GM12878 (cell line): ENCODE data around the gene TULP1. TPM values are rescaled to one million over a fixed set of nuclear protein-coding genes. Genes with fewer than 3 reads are reported as not detected.

Source experiments
- ATAC-seq: fragments of 200-7000 bp; cut with Tn5 transposase; 3 replicates; pipeline ENCODE4 v1.9.1; 2020; ENCODE audit warnings: mild to moderate bottlenecking, moderate library complexity
- BruUV-seq: library from RNA; stranded (reverse); fragments of 400-500 nt; replicated peaks from 2 replicates; lab custom pipeline; 2021; lab: Mats Ljungman, UMichigan
- CTCF ChIA-PET: fragments of 300-600 bp; sonication (Branson Sonifier 250); formaldehyde crosslinking; extraction: SDS; loops from one replicate; lab custom pipeline; 2021; ENCODE audit warnings: inconsistent platforms; lab: Yijun Ruan, JAX
- POLR2A ChIA-PET: fragments of 350-600 bp; formaldehyde crosslinking; extraction: SDS; loops from one replicate; lab custom pipeline; 2021; ENCODE audit warnings: inconsistent platforms; lab: Charles Lee
- RAD21 ChIA-PET: fragments of 300-600 bp; sonication (Branson Sonifier 250); formaldehyde crosslinking; loops from one replicate; lab custom pipeline; 2023; ENCODE audit warnings: antibody characterized with exemption; ENCODE audit not compliant: unreplicated experiment; lab: Charles Lee
- SMC1A ChIA-PET: fragments of 300-600 bp; sonication (Branson Sonifier 250); formaldehyde crosslinking; loops from one replicate; lab custom pipeline; 2023; ENCODE audit not compliant: unreplicated experiment, uncharacterized antibody; lab: Charles Lee
- DNase-seq: peaks from one replicate; pipeline ENCODE4 v3.0.0-alpha.2; 2011; ENCODE audit warnings: low read depth, low spot score
- FAIRE-seq: peaks from 3 replicates; lab custom pipeline; 2011; peaks lifted over from hg19 to GRCh38; lab: Jason Lieb, UNC
- H2AFZ ChIP-seq: 2 replicates; pipeline ENCODE4 v1.6.0; 2011; ENCODE audit warnings: low read depth, low read length, control low read depth; ENCODE audit not compliant: control insufficient read depth
- H3K27ac ChIP-seq: 2 replicates; pipeline ENCODE4 v1.5.1; 2011; ENCODE audit warnings: control low read depth; ENCODE audit not compliant: control insufficient read depth, insufficient read depth
- H3K27me3 ChIP-seq, 2 experiments: replicated peaks in 1 of 2; 2 replicates each; pipeline versions ENCODE4 v1.6.0 to v1.6.1; 2011; ENCODE audit warnings: low read length in 1 of 2; ENCODE audit not compliant: control insufficient read depth in 2 of 2, insufficient read depth in 2 of 2
- H3K36me3 ChIP-seq, 2 experiments: 2 replicates each; pipeline ENCODE4 v1.5.1; 2011; ENCODE audit warnings: low read length in 1 of 2; ENCODE audit not compliant: control insufficient read depth in 2 of 2, insufficient read depth in 2 of 2
- H3K4me1 ChIP-seq: 2 replicates; pipeline ENCODE4 v1.6.1; 2011; ENCODE audit warnings: mild to moderate bottlenecking, low read length, moderate library complexity, mixed read lengths; ENCODE audit not compliant: control insufficient read depth, insufficient read depth
- H3K4me2 ChIP-seq: 2 replicates; pipeline ENCODE4 v1.6.0; 2011; ENCODE audit warnings: control low read depth; ENCODE audit not compliant: control insufficient read depth, insufficient read depth
- H3K4me3 ChIP-seq: fragments of 200-600 bp; sonication (generic); 2 replicates; pipeline ENCODE4 v1.5.1; 2016
- H3K79me2 ChIP-seq: 2 replicates; pipeline ENCODE4 v1.6.0; 2011; ENCODE audit warnings: low read length; ENCODE audit not compliant: control insufficient read depth, insufficient read depth
- H3K9ac ChIP-seq: 2 replicates; pipeline ENCODE4 v1.8.0; 2011; ENCODE audit warnings: low read length, control low read depth, mixed read lengths; ENCODE audit not compliant: control insufficient read depth, insufficient read depth
- H3K9me3 ChIP-seq: replicated peaks from 3 replicates; pipeline ENCODE4 v1.5.1; 2011; ENCODE audit warnings: mild to moderate bottlenecking, low read length; ENCODE audit not compliant: control insufficient read depth, insufficient read depth
- H4K20me1 ChIP-seq: 2 replicates; pipeline ENCODE4 v1.6.0; 2011; ENCODE audit not compliant: control insufficient read depth, insufficient read depth
- CBX3 ChIP-seq: fragments of 200-600 bp; sonication (generic); IDR thresholded peaks from 2 replicates; pipeline ENCODE4 v1.6.1; 2016; ENCODE audit warnings: low read depth, borderline replicate concordance
- CEBPB ChIP-seq, 2 experiments: fragments of 150-350 bp in 1 of 2; IDR thresholded peaks; 2 replicates each; pipeline ENCODE4 v1.6.1; 2012 to 2014; ENCODE audit warnings: low read depth in 2 of 2, low read length in 2 of 2, borderline replicate concordance in 1 of 2, inconsistent platforms in 1 of 2
- ESRRA ChIP-seq: IDR thresholded peaks from 2 replicates; pipeline ENCODE4 v1.6.1; 2012; ENCODE audit warnings: mild to moderate bottlenecking, low read length, improper control_type of control experiment
- IRF4 ChIP-seq: IDR thresholded peaks from 2 replicates; pipeline ENCODE4 v1.6.1; 2011; ENCODE audit warnings: low read depth, low read length
- MYB ChIP-seq: fragments of 150-350 bp; IDR thresholded peaks from 2 replicates; pipeline ENCODE4 v1.6.1; 2014; ENCODE audit warnings: mild to moderate bottlenecking, low read depth, low read length, borderline replicate concordance
- NRF1 ChIP-seq: conservative IDR thresholded peaks from 2 replicates; pipeline ENCODE4 v1.6.1; 2011; ENCODE audit warnings: mild to moderate bottlenecking, low read depth, low read length, improper control_type of control experiment
- POU2F2 ChIP-seq: IDR thresholded peaks from 3 replicates; pipeline ENCODE4 v1.6.1; 2011; ENCODE audit warnings: low read depth, mild to moderate bottlenecking, low read length, borderline replicate concordance
- RELB ChIP-seq: fragments of 450-650 bp; IDR thresholded peaks from 2 replicates; pipeline ENCODE4 v1.6.1; 2017; ENCODE audit warnings: low read depth, mild to moderate bottlenecking, moderate library complexity
- RFX5 ChIP-seq: IDR thresholded peaks from 2 replicates; pipeline ENCODE4 v1.6.1; 2011; ENCODE audit warnings: low read depth, low read length, improper control_type of control experiment
- SMARCA5 ChIP-seq: fragments of 450-650 bp; IDR thresholded peaks from 2 replicates; pipeline ENCODE4 v1.6.1; 2017; ENCODE audit warnings: mild to moderate bottlenecking
- STAT1 ChIP-seq: fragments of 450-650 bp; conservative IDR thresholded peaks from 2 replicates; pipeline ENCODE4 v1.6.1; 2014; ENCODE audit warnings: antibody characterized with exemption, mild to moderate bottlenecking
- TCF3 ChIP-seq: IDR thresholded peaks from 2 replicates; pipeline ENCODE4 v1.6.1; 2012; ENCODE audit warnings: low read depth, mild to moderate bottlenecking, low read length, borderline replicate concordance; ENCODE audit not compliant: insufficient read depth
- ZBED1 ChIP-seq: IDR thresholded peaks from 2 replicates; pipeline ENCODE4 v1.6.1; 2016; ENCODE audit warnings: borderline replicate concordance
- ZNF207 ChIP-seq: fragments of 450-650 bp; IDR thresholded peaks from 2 replicates; pipeline ENCODE4 v1.6.1; 2014; ENCODE audit warnings: antibody characterized with exemption, mild to moderate bottlenecking, borderline replicate concordance
- WGBS: methylation state at CpG from one replicate; pipeline ENCODE4 v1.1.6; 2016; ENCODE audit warnings: low lambda C conversion rate; ENCODE audit not compliant: insufficient replicate concordance, insufficient coverage; ENCODE audit errors: missing lambda C conversion rate; 5-methylcytosine and 5-hydroxymethylcytosine counted together
- in situ Hi-C: fragments of 300-500 bp; cut with MboI; formaldehyde crosslinking; loops from 9 replicates; pipeline ENCODE4 v1.14.3; 2018; ENCODE audit warnings: mixed read lengths
- intact Hi-C: fragments of 100-400 bp; cut with micrococcal nuclease; formaldehyde crosslinking; loops from one replicate; pipeline ENCODE4 v1.14.2; 2022; ENCODE audit not compliant: unreplicated experiment
- polyA plus RNA-seq, 11 experiments: library from polyadenylated mRNA; depleted of rRNA in 4 of 11; unstranded in 6 of 11; stranded (reverse) in 5 of 11; fragments of >200 nt; fragmentation: Nextera tagmentation in 4 of 11; fragmentation: Illumina TruSeq in 1 of 11; extraction: Ambion mirVana in 4 of 11; extraction: Trizol in 1 of 11; gene quantifications; 1 replicate in 1 of 11; 2 replicates in 10 of 11; pipeline versions ENCODE4 v1.2.1 to v1.2.3, GENCODE V29; 2011 to 2016; ENCODE audit warnings: inconsistent platforms in 2 of 11, missing spikeins in 2 of 11, low read depth in 1 of 11
- total RNA-seq, 4 experiments: library from RNA; depleted of rRNA in 3 of 4; stranded (reverse); fragments of >200 nt in 3 of 4; fragmentation: Illumina TruSeq in 1 of 4; extraction: Trizol in 1 of 4; gene quantifications; 2 replicates each; pipeline versions ENCODE4 v1.2.1 to v1.2.3, GENCODE V29; 2013 to 2021
- TF ChIP-seq, protein P1 (sequence below): IDR thresholded peaks from 2 replicates; pipeline ENCODE4 v1.6.1; 2012; ENCODE audit warnings: low read depth, low read length, improper control_type of control experiment

Gene TULP1
- total and polyA plus RNA-seq, 10 of the 15 experiments (the other 5 are each of a cell fraction or from before 2014, with no cell fraction given): not detected

DNA sequence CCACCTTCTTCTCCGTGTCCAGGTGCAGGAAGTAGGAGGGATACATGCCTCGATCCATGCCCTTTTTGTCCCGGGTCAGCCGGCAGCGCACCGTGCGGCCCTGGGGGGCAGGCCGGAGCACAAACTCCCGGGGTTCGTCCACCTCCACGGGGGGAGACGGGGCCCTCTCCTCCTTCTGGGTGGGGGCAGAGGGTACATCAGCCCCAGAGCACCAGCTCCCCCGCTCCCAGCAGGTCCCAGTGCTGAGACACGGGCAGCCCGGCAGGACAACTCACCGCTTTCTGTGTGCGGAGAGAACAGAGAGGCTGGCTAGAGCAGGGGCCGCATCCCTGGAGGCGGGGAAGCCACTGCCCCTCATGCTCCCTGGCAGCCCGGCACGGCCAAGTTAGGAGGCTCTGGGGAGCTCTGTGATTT is 6.7 kb downstream of the TULP1 start:
- in situ Hi-C loops (no loop called here), intact Hi-C loops (no loop called here)
- H3K4me2 ChIP-seq: no peak overlapping the region
- no peak overlapping the region for H3K27ac ChIP-seq
- ChIA-PET RAD21 (no interaction called here), POLR2A (no interaction called here), SMC1A (no interaction called here)
- no peak overlapping the region for H3K4me3 ChIP-seq
- H2AFZ ChIP-seq: no peak overlapping the region
- no peak for ATAC-seq
- H3K9me3 ChIP-seq: no peaks in the 10 kb centered on the region
- peaks cover 6% of the 10 kb centered on the region; the same call in 1 of the 2 replicates for H3K4me1 ChIP-seq
- 68% methylated on average over 20 of the region's 21 CpGs for WGBS
- TF ChIP-seq ZNF207 (no peak), ZBED1 (no peak), TCF3 (no peak), RELB (no peak), POU2F2 (no peak)
- TF ChIP-seq, all 136 proteins: peak for 0
- peaks cover 2 to 6% of the 10 kb centered on the region in 2 experiments; a peak in 1 of 4 replicates for H3K27me3 ChIP-seq
- H3K79me2 ChIP-seq: no peaks in the 10 kb centered on the region
- no peaks in the 10 kb centered on the region for H3K36me3 ChIP-seq
- no peaks in the 10 kb centered on the region for H4K20me1 ChIP-seq
- DNase-seq (no peak), FAIRE-seq (no peak)
- CTCF ChIA-PET: no interaction called here
- no peak overlapping the region for H3K9ac ChIP-seq
- no TSS peak for BruUV-seq

DNA sequence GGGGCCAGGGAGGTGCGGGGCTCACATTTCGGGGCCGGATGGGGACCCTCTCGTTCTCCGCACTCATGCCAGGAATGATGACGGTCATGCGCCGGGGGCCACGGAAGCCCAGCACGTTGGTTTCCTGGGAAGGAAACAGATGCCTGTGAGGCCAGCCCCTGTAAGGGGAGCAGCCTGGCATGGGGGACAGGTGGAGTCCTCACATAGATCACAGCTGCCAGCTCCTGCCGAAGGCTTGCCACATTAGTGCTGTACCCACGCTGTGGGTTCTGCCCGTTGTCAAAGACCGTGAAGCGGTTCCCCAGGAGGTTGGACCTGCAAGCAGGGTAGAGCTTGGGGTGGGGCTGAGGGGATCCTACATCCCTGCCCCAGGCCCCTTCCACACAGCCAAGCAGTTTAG is 9.2 kb downstream of the TULP1 start:
- FAIRE-seq (no peak), ATAC-seq (no peak), DNase-seq (no peak)
- ChIA-PET RAD21 (no interaction called here), SMC1A (no interaction called here), POLR2A (no interaction called here), CTCF (interaction anchor here (1.0 kb wide), 1 partner anchor 161 kb away, joined by 3 read pairs; the partner anchor contains the start of gene PPARD)
- no peak overlapping the region for H3K9ac ChIP-seq
- no TSS peak for BruUV-seq
- in situ Hi-C loops: no loop called here
- H3K4me2 ChIP-seq: no peak overlapping the region
- H3K4me1 ChIP-seq: no peaks in the 10 kb centered on the region
- no peak overlapping the region for H3K4me3 ChIP-seq
- no peaks in the 10 kb centered on the region for H3K79me2 ChIP-seq
- H3K27me3 ChIP-seq: peaks cover 2 to 7% of the 10 kb centered on the region in 2 experiments; a peak in 3 of 4 replicates
- no peaks in the 10 kb centered on the region for H3K9me3 ChIP-seq
- 20% methylated on average over 15 of the region's 15 CpGs for WGBS
- no peaks in the 10 kb centered on the region for H3K36me3 ChIP-seq
- H3K27ac ChIP-seq: no peak overlapping the region
- intact Hi-C loops: no loop called here
- H2AFZ ChIP-seq: no peak overlapping the region
- no peaks in the 10 kb centered on the region for H4K20me1 ChIP-seq
- TF ChIP-seq, protein P1, sequence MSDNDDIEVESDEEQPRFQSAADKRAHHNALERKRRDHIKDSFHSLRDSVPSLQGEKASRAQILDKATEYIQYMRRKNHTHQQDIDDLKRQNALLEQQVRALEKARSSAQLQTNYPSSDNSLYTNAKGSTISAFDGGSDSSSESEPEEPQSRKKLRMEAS: no peak
- TF ChIP-seq RFX5: no peak
- no peak for TF ChIP-seq CEBPB (IDR thresholded peaks at IDR 0.05; ENCODE audit: borderline replicate concordance in 1 of 2, low read depth in 2 of 2, low read length in 2 of 2)
- TF ChIP-seq SMARCA5: no peak
- no peak for TF ChIP-seq NRF1
- no peak for TF ChIP-seq STAT1
- no peak for TF ChIP-seq IRF4
- no peak for TF ChIP-seq ESRRA
- TF ChIP-seq MYB: no peak
- TF ChIP-seq CBX3: no peak
